CD14-positive monocyte (primary cell): ENCODE data around the gene DAPK2. TPM values are rescaled to one million over a fixed set of nuclear protein-coding genes. Genes with fewer than 3 reads are reported as not detected.

Experiments
- DNase-seq, 3 donors: peaks; one replicate each; pipeline ENCODE4 v3.0.0-alpha.2; 2011 to 2022
- H2AFZ ChIP-seq: 2 replicates; pipeline ENCODE4 v1.6.0; 2012; ENCODE audit warnings: mild to moderate bottlenecking, low read depth, low read length, inconsistent platforms; ENCODE audit not compliant: insufficient read depth, poor library complexity, severe bottlenecking
- H3K27ac ChIP-seq, 2 donors: 1 replicate in 1 of 2; 2 replicates in 1 of 2; pipeline ENCODE4 v1.5.1; 2012 to 2013; ENCODE audit warnings: low read length in 2 of 2, control low read depth in 1 of 2, inconsistent platforms in 1 of 2, low read depth in 1 of 2, mild to moderate bottlenecking in 1 of 2
- H3K27me3 ChIP-seq, 2 donors: one replicate each; pipeline versions ENCODE4 v1.6.0 to v1.6.1; 2011 to 2013; ENCODE audit warnings: low read length in 2 of 2; ENCODE audit not compliant: control insufficient read depth in 2 of 2, insufficient read depth in 2 of 2
- H3K36me3 ChIP-seq, 2 donors: replicated peaks in 1 of 2; 1 replicate in 1 of 2; 2 replicates in 1 of 2; pipeline versions ENCODE4 v1.5.1 to v1.6.1; 2012 to 2013; ENCODE audit warnings: low read length in 2 of 2, control low read depth in 1 of 2, inconsistent platforms in 1 of 2, mild to moderate bottlenecking in 1 of 2; ENCODE audit not compliant: insufficient read depth in 2 of 2, control insufficient read depth in 1 of 2
- H3K4me1 ChIP-seq, 2 donors: 1 replicate in 1 of 2; 2 replicates in 1 of 2; pipeline versions ENCODE4 v1.5.1 to v1.6.1; 2012 to 2013; ENCODE audit warnings: low read length in 2 of 2, control low read depth in 1 of 2, inconsistent platforms in 1 of 2, mild to moderate bottlenecking in 1 of 2, moderate library complexity in 1 of 2; ENCODE audit not compliant: insufficient read depth in 2 of 2, control insufficient read depth in 1 of 2
- H3K4me2 ChIP-seq: replicated peaks from 2 replicates; pipeline ENCODE3; 2012; ENCODE audit warnings: low read length, moderate library complexity, mild to moderate bottlenecking; ENCODE audit not compliant: poor library complexity, severe bottlenecking; ENCODE audit errors: extremely low read depth
- H3K4me3 ChIP-seq, 3 experiments: fragments of 200-600 bp in 1 of 3; sonication (generic) in 1 of 3; replicated peaks in 1 of 3; 1 replicate in 2 of 3; 2 replicates in 1 of 3; pipeline ENCODE4 v1.5.1; 2011 to 2013; ENCODE audit warnings: low read length in 3 of 3, mild to moderate bottlenecking in 3 of 3, control low read depth in 2 of 3, low read depth in 2 of 3, inconsistent platforms in 1 of 3, moderate library complexity in 1 of 3
- H3K79me2 ChIP-seq: 2 replicates; pipeline ENCODE4 v1.6.0; 2012; ENCODE audit warnings: mild to moderate bottlenecking, control low read depth, inconsistent platforms, low read length, moderate library complexity; ENCODE audit not compliant: insufficient read depth
- H3K9ac ChIP-seq: 2 replicates; pipeline ENCODE4 v1.6.0; 2017; ENCODE audit warnings: low read length, mild to moderate bottlenecking; ENCODE audit not compliant: insufficient read depth, poor library complexity, severe bottlenecking
- H3K9me3 ChIP-seq, 2 donors: replicated peaks in 1 of 2; 1 replicate in 1 of 2; 2 replicates in 1 of 2; pipeline versions ENCODE4 v1.5.1 to v1.6.1; 2012 to 2013; ENCODE audit warnings: low read length in 2 of 2, control low read depth in 1 of 2; ENCODE audit not compliant: control insufficient read depth in 1 of 2, insufficient read depth in 1 of 2
- H4K20me1 ChIP-seq: 2 replicates; pipeline ENCODE4 v1.6.0; 2012; ENCODE audit warnings: mild to moderate bottlenecking, low read length, control low read depth, moderate library complexity; ENCODE audit not compliant: insufficient read depth
- H3K27ac Mint-ChIP-seq, 7 donors: one replicate each; pipeline ENCODE4 v1.8.0; 2020; ENCODE audit warnings: mild to moderate bottlenecking in 7 of 7, mixed read lengths in 7 of 7, moderate library complexity in 6 of 7, inconsistent platforms in 2 of 7
- H3K27me3 Mint-ChIP-seq, 3 donors: one replicate each; pipeline ENCODE4 v1.8.0; 2021 to 2022; ENCODE audit warnings: low read depth in 3 of 3, mild to moderate bottlenecking in 3 of 3, mixed read lengths in 3 of 3, moderate library complexity in 3 of 3, inconsistent platforms in 1 of 3
- H3K36me3 Mint-ChIP-seq, 2 donors: one replicate each; pipeline ENCODE4 v1.8.0; 2020; ENCODE audit warnings: mixed read lengths in 2 of 2, inconsistent platforms in 1 of 2, mild to moderate bottlenecking in 1 of 2
- H3K4me1 Mint-ChIP-seq: one replicate; pipeline ENCODE4 v1.8.0; 2020; ENCODE audit warnings: mild to moderate bottlenecking, mixed read lengths
- H3K4me3 Mint-ChIP-seq, 2 donors: one replicate each; pipeline ENCODE4 v1.8.0; 2020; ENCODE audit warnings: mild to moderate bottlenecking in 2 of 2, mixed read lengths in 2 of 2, moderate library complexity in 1 of 2
- H3K9me3 Mint-ChIP-seq, 7 donors: one replicate each; pipeline ENCODE4 v1.8.0; 2020 to 2022; ENCODE audit warnings: mixed read lengths in 7 of 7, mild to moderate bottlenecking in 6 of 7, moderate library complexity in 6 of 7, inconsistent platforms in 2 of 7
- WGBS: methylation state at CpG from one replicate; pipeline ENCODE4 v1.1.5; 2013; ENCODE audit warnings: missing lambda C conversion rate; ENCODE audit not compliant: insufficient coverage; 5-methylcytosine and 5-hydroxymethylcytosine counted together
- intact Hi-C, 2 donors: fragments of 100-400 bp; cut with micrococcal nuclease; formaldehyde crosslinking; loops; one replicate each; pipeline versions ENCODE4 v1.15.0 to v1.15.1; 2023
- polyA plus RNA-seq, 3 donors: library from polyadenylated mRNA; depleted of rRNA in 1 of 3; unstranded in 2 of 3; stranded (reverse) in 1 of 3; fragments of 300-500 nt in 2 of 3; fragments of >200 nt in 1 of 3; fragmentation: Illumina TruSeq in 2 of 3; gene quantifications; 1 replicate in 2 of 3; 2 replicates in 1 of 3; pipeline ENCODE4 v1.2.3, GENCODE V29; 2012 to 2021
- TF ChIP-seq, protein P1 (sequence below): fragments of 200-600 bp; IDR thresholded peaks from one replicate; pipeline ENCODE4 v1.8.0; 2022; ENCODE audit warnings: antibody characterized with exemption, mild to moderate bottlenecking

The DAPK2 gene
- polyA plus RNA-seq, 3 donors: 0.59 to 4.1 (median 2.1) TPM

DNA sequence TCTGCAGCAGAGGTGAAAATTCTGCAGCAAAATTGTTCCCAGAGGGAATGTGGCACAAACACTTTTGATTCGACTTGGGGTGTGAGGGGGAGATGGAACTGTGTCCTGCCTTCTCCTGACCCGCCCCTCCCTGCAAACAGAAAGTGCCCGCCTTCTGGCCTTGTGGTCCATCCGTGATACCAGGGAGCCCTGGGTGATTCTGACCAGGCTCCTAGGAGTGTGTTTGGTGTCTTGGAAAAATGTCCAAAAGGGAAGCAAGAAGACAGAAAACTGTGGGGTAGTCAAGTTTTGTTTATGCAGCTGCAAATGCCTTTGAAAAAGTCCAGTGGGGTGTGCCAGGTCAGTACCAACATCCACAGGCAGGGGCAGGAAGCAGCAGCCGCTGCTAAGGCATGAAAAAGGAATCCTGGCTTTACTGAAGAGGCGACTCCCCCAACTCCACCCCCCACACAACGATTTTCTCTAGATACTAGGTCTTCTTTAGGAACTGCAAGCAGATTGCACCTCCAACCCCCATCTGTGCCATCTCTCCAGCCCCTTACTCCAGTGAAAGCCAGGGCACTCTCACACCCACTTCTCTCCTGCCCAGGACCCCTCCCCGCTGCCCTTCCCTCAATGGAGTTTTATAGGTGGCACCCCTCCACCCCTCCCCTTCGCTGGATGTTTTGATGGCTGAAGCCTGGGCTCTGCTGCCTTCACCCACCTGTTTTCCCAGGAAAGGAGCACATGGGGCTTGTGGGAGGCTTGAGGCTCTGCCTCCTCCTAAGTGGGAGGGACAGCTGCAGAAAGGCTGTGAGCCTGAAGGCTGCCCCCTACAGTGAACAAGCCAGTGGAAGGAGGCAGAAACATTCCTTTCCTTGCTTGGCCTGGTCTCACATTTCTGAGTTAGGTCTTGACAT, 130.2 kb downstream of the DAPK2 start:
- intact Hi-C loops: no loop called here
- H3K4me3 Mint-ChIP-seq: no peak overlapping the region
- no peaks in the 10 kb centered on the region for H3K4me1 ChIP-seq
- TF ChIP-seq, protein P1, sequence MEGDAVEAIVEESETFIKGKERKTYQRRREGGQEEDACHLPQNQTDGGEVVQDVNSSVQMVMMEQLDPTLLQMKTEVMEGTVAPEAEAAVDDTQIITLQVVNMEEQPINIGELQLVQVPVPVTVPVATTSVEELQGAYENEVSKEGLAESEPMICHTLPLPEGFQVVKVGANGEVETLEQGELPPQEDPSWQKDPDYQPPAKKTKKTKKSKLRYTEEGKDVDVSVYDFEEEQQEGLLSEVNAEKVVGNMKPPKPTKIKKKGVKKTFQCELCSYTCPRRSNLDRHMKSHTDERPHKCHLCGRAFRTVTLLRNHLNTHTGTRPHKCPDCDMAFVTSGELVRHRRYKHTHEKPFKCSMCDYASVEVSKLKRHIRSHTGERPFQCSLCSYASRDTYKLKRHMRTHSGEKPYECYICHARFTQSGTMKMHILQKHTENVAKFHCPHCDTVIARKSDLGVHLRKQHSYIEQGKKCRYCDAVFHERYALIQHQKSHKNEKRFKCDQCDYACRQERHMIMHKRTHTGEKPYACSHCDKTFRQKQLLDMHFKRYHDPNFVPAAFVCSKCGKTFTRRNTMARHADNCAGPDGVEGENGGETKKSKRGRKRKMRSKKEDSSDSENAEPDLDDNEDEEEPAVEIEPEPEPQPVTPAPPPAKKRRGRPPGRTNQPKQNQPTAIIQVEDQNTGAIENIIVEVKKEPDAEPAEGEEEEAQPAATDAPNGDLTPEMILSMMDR: peak; percentile 16
- DNase-seq: no peak
- H3K79me2 ChIP-seq: no peaks in the 10 kb centered on the region
- H3K27me3 ChIP-seq: no peaks in the 10 kb centered on the region
- no peak overlapping the region for H3K27ac Mint-ChIP-seq
- peaks cover 0 to 2% (median 0%) of the 10 kb centered on the region in 7 donors for H3K9me3 Mint-ChIP-seq
- no peak overlapping the region for H3K27ac ChIP-seq
- peaks cover 3% of the 10 kb centered on the region for H3K4me1 Mint-ChIP-seq
- H2AFZ ChIP-seq: no peak overlapping the region
- no peaks in the 10 kb centered on the region for H3K36me3 ChIP-seq
- no peaks in the 10 kb centered on the region for H3K36me3 Mint-ChIP-seq
- H3K9me3 ChIP-seq: no peaks in the 10 kb centered on the region
- no peaks in the 10 kb centered on the region for H4K20me1 ChIP-seq
- no peak overlapping the region for H3K4me2 ChIP-seq
- no peak overlapping the region for H3K9ac ChIP-seq
- H3K27me3 Mint-ChIP-seq: peaks cover 2 to 12% (median 3%) of the 10 kb centered on the region in 3 donors
- no peak overlapping the region for H3K4me3 ChIP-seq
- WGBS: 74% methylated on average over 6 of the region's 9 CpGs

DNA sequence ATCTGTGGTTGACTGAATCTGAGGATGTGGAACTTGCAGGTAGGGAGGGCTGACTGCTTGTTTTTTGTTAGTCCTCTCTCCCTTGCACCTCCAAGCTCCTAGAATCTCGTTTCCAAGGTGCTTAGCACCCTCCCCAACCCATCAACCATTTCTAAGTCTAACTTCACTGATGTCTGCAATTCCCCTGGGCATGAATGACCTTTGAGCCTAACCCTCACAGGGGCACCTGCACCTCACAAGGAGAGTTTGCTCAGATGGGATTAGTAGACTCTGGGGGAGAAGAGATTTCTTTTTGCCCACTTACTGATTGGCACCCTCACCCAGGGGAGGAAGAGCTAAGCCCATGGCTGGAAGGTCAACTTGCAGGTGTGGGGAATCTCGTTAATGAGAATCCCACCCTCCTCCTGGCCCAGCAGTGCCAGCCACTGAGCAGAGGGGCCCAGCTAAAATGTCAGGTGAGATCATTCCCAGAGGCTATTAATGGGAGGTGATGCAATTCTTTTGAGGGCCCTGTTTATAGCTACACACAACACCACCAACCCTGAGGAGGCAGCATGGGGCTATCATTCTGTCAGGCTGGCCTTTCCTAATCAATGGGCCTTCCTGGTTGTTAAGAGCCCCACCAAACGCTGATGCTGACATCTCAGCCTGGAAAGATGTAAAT, 130.9 kb downstream of the DAPK2 start:
- Histone ChIP-seq H2AFZ (no peak overlapping the region), H3K79me2 (no peaks in the 10 kb centered on the region), H3K4me1 (no peaks in the 10 kb centered on the region), H3K27me3 (no peaks in the 10 kb centered on the region), H3K36me3 (no peaks in the 10 kb centered on the region), H3K4me2 (no peak overlapping the region), H4K20me1 (no peaks in the 10 kb centered on the region), H3K9me3 (no peaks in the 10 kb centered on the region), H3K27ac (no peak overlapping the region), H3K9ac (no peak overlapping the region), H3K4me3 (no peak overlapping the region)
- Mint-ChIP-seq H3K4me3 (no peak overlapping the region), H3K27ac (no peak overlapping the region), H3K27me3 (peaks cover 2 to 12% (median 3%) of the 10 kb centered on the region in 3 donors), H3K36me3 (no peaks in the 10 kb centered on the region), H3K4me1 (no peaks in the 10 kb centered on the region), H3K9me3 (peaks cover 0 to 2% (median 0%) of the 10 kb centered on the region in 7 donors)
- intact Hi-C loops: no loop called here
- 90% methylated on average over 1 of the region's 3 CpGs for WGBS
- TF ChIP-seq, protein P1: no peak
- DNase-seq: no peak
